Esophagus squamous epithelium (tissue), 4 donors: ENCODE results near the gene NDC80.

Source experiments
- POLR2A ChIP-seq, 4 donors: fragments of 450-650 bp; IDR thresholded peaks; one replicate each; pipeline ENCODE4 v1.6.1; 2017; ENCODE audit warnings: antibody characterized with exemption in 4 of 4, mild to moderate bottlenecking in 4 of 4, moderate library complexity in 3 of 4
- TF ChIP-seq, protein P1 (sequence below), 6 experiments: fragments of 450-650 bp in 4 of 6; fragments of 200-600 bp in 2 of 6; sonication (generic) in 2 of 6; IDR thresholded peaks; one replicate each; pipeline ENCODE4 v1.5.1; 2016 to 2019; ENCODE audit warnings: antibody characterized with exemption in 6 of 6, mild to moderate bottlenecking in 4 of 6, moderate library complexity in 4 of 6

DNA sequence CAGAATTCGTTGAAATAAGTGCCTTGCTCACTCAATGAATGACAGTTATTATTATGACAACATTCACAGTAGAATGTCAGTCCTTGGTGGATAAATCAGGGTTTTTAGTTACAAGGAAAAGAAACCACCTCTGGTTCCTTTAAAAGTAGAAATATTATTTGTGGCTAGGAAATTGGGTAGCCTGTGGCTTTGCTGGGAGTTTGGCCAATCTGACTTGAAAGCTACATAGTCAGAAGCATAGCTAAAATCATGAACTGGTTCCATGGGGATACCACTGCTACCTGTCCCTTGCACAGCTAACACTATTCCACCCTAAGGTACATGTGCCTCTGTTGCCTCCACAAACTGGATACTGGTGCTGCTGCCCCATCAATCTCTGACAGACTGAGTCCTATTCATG is 71.4 kb downstream of the NDC80 start:
- TF ChIP-seq, protein P1, sequence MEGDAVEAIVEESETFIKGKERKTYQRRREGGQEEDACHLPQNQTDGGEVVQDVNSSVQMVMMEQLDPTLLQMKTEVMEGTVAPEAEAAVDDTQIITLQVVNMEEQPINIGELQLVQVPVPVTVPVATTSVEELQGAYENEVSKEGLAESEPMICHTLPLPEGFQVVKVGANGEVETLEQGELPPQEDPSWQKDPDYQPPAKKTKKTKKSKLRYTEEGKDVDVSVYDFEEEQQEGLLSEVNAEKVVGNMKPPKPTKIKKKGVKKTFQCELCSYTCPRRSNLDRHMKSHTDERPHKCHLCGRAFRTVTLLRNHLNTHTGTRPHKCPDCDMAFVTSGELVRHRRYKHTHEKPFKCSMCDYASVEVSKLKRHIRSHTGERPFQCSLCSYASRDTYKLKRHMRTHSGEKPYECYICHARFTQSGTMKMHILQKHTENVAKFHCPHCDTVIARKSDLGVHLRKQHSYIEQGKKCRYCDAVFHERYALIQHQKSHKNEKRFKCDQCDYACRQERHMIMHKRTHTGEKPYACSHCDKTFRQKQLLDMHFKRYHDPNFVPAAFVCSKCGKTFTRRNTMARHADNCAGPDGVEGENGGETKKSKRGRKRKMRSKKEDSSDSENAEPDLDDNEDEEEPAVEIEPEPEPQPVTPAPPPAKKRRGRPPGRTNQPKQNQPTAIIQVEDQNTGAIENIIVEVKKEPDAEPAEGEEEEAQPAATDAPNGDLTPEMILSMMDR (IDR thresholded peaks at IDR 0.05) = no peak
- no peak for TF ChIP-seq POLR2A (IDR thresholded peaks at IDR 0.05)
